Endothelial cell of umbilical vein (primary cell): ENCODE results near the gene NINJ2.

Experiments
- EZH2 ChIP-seq: IDR thresholded peaks from 2 replicates; pipeline ENCODE4 v1.6.1; 2012; ENCODE audit warnings: borderline replicate concordance, low read depth, mild to moderate bottlenecking, moderate library complexity, low read length, inconsistent platforms; ENCODE audit not compliant: severe bottlenecking
- JUN ChIP-seq: IDR thresholded peaks from 2 replicates; pipeline ENCODE4 v1.6.1; 2011; ENCODE audit warnings: borderline replicate concordance, low read depth; ENCODE audit not compliant: insufficient read length, insufficient read depth

GRCh38 chr12:638953-639557, 24.2 kb downstream of the NINJ2 start:
- TF ChIP-seq JUN (no peak), EZH2 (no peak)
